Measurements from ENCODE around the gene SGO1.

DNA sequence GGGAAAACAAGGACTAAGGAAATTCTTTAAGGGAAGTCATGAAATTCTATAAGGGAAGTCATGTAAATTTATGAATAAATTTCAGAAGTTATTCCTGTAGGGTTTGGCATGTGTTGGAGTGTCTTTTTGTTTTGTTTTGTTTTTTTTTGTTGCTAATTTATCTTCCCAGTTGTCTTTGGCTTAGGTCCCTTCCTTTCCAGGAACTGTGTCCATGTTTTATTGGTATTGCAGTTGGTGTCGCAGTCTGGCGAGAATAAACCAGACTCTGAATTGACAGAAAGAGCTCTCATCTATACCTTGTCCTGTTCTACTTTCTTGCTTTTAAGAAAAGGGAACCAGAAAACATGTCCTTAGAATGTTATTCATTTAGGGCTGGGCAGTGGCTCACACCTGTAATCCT, 57.6 kb downstream of the SGO1 start:
- TF ChIP-seq, protein P1, sequence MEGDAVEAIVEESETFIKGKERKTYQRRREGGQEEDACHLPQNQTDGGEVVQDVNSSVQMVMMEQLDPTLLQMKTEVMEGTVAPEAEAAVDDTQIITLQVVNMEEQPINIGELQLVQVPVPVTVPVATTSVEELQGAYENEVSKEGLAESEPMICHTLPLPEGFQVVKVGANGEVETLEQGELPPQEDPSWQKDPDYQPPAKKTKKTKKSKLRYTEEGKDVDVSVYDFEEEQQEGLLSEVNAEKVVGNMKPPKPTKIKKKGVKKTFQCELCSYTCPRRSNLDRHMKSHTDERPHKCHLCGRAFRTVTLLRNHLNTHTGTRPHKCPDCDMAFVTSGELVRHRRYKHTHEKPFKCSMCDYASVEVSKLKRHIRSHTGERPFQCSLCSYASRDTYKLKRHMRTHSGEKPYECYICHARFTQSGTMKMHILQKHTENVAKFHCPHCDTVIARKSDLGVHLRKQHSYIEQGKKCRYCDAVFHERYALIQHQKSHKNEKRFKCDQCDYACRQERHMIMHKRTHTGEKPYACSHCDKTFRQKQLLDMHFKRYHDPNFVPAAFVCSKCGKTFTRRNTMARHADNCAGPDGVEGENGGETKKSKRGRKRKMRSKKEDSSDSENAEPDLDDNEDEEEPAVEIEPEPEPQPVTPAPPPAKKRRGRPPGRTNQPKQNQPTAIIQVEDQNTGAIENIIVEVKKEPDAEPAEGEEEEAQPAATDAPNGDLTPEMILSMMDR (IDR thresholded peaks at IDR 0.05) = no peak
- TF ChIP-seq POLR2A (IDR thresholded peaks at IDR 0.05) = no peak

All from adrenal gland (tissue), 5 donors.